NCI-H748 (cell line): ENCODE data around the gene CD200R1L.
A peak's percentile ranks its signal among the peaks of the same experiment; 100 is the strongest.

Experiments
- DNase-seq: peaks from one replicate; lab custom pipeline; 2025; ENCODE audit not compliant: unreplicated experiment; lab: John Stamatoyannopoulos, UW

Gene CD200R1L

DNA sequence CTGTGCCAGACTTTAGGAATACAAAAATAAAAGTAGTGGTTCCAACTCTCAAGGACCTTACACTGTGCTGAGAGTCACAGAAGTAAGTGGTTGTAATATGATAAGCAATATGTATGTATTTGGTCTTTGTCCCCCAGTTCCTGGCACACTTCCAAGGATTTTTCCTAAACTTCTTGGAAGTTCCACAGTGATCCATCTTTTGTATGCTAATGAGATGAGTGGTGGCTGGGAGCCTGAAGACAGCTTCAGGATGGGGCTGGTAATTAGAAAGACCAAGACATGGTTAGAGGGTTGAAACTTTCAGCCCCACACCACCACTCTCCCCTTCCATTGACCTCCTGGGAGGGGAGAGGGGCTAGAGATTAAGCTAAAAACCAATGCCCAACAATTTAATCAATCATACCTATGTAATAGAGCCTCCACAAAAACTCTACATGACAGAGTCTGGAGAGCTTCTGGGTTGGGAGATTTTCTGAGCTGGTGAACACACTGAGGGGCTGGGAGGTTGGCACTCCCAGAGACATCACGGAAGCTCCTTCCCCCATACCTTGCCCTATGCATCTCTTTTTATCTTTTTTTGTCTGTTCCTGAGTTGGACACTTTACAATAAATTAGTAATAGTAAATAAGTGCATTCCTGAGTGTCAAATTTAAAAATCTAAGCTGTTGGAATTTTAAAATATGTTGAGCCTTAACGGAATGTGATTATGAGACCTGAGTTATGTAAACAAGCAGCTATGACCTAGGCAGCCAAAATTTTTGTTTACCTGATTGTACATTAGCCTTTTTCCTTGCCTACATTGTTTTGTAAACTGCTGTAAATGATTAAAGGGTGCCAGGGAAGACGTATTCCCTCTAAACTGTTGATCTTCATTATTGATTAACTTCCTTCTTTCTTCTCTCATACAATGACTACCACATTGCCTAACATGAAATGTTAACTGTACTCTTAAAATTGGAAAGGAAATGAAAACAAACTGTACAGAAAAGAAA, 24.3 kb downstream of the CD200R1L start:
- no peak for DNase-seq

DNA sequence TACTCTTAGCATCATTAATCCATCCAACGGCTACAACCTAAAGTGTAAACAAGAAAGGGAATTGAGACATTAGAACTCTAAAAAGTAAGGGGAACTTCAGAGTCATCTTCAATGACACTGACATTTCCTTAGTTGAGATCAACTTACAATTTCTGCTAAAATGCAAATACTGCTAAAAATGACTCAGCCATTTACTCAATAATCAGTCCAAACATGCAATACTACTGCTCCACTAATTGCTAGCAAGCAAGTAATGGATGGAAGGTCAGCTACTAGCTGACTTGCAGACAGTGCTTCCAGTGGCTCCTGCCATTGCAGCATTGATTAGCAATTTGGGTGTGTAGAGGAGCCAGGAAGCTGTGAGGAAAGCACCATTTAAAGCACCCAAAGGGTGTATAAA, 28.4 kb downstream of the CD200R1L start:
- no peak for DNase-seq

DNA sequence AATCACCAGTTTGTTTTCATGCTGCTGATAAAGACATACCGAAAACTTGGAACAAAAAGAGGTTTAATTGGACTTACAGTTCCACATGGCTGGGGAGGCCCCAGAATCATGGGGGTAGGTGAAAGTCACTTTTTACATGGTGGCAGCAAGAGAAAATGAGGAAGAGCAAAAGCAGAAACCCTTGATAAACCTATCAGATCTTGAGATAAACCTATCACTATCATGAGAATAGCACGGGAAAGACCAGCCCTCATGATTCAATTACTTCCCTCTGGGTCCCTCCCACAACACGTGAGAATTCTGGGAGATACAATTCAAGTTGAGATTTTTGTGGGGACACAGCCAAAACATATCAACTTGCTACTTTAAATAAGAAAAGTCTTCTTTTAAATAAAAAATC, 28.9 kb downstream of the CD200R1L start:
- DNase-seq, result no peak

DNA sequence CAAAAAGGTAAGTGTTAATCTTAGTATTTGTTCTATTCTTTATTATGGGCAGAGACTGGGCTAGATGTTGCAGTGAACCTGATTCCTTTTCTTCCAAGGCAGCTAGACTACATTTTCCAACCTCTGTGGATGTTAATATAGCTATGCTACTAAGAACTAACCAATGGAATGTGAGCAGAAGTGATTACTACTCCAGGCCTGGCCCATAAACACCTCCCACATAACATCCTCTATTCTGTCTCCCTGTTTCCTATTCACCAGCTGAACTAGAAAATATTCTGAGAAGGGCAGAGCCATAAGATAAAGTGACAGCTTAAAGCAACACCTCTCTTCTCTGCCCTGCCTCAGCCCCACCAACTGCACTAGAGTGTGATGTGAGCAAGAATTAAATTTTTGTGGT, 29.4 kb downstream of the CD200R1L start:
- DNase-seq, result no peak

DNA sequence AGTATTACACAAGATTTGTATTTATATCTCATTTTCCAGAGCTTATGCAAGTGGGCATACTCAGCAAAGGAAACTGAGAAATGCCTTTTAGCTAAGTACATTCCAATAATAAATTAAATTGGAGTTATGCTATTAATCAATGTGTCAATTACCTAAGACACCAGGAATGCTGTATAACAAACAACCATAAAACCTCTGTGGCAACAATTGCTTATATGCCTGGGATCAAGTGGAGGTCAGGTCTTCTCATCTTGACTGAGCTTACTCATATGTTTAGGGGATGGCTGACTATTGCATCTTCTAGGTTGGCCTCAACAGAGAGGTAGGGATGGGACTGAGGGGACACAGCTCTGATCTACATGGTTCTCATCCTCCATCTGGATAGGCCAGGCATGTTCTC, 30.7 kb downstream of the CD200R1L start:
- no peak for DNase-seq

DNA sequence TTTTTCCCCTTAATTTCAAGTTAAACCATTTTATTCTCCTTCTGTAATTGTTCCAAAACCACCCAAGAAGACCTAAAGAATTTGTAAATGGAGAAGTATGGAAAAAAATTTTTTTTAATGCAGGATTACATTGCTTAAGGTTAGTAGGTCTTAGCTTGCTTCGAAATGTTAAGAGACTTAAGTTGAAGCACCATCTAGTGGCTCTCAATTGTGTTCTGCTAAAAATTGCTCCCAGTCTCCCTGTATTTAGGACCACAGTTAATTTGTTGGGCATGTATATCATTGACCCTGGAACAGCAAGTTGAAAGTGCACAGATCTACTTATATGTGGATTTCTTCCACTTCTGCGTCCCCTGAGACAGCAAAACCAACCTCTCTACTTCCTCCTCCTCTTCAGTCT, 32.4 kb downstream of the CD200R1L start:
- no peak for DNase-seq

DNA sequence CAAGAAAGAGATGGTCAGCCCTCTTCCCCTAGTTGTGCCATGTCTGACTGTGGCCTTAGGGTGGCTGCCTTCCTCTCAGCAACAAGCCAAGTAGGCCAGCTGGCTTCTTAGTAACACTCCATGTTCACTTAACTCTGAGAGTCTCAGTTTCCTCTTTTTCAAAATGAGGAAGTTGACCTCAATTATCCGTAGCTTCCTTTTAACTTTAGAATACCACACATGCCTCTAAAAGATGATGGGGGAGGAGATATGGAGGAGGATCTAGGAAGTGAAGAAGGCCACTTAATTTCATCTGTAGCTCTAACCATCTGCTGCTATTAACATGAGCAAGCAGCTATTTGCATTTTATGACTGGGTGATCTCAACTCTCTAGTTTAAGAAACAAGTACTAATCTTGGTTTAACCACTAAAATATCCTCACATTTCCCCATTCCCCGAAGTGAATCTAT, 32.9 kb downstream of the CD200R1L start:
- DNase-seq, result no peak

DNA sequence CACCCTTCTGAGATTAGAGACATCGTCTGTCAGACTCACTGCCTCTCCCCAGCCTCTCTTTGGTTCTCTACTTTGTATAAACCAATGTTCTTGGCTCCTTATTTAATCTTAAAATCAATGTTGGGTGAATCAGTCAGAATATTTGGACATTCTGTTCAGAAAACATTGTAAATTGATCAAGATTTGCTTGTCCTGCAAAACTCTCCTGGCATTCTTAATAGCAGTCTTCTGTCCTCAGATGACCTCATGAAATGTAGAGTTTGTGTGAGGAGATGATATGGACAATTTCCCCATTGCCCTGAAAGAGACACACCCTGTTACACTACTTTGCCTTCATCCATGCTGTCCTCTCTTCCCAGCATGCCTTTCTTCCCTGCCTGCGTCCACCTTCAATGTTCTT, 33.6 kb downstream of the CD200R1L start:
- no peak for DNase-seq

DNA sequence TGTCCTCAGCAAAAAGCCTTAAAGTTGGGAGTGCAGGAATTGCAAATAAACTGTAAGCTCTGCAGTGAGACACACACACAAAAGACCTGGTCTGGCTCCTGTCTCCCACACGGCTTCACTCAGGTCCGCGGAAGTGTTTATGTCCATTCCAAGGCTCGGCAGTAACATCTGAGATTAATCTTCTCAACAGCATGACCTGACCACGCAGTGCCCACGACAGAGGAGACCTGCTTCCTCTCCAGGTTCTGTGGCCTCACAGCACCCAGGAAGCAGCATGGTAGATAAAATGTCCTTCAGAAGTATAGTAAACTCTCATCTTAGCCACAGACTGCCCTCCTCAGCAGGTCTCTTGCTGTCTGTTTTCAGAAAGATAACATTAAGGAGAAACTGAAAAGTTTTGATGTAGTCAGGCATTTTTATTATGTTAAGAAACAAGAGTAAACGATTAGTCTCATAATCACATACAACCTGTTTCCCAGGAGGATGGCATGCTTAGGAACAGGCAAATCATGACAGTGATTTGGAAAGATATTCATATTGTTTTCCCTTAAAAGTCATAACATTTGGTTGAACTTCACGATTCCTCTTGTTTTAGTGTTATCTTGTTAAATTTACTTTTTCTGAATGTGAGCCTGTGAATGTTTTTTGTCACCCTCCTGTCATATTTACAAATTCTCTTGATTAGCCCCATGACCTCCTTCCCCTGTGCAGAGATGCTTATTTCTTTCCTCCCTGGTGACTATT, 34.6 kb downstream of the CD200R1L start:
- no peak for DNase-seq

DNA sequence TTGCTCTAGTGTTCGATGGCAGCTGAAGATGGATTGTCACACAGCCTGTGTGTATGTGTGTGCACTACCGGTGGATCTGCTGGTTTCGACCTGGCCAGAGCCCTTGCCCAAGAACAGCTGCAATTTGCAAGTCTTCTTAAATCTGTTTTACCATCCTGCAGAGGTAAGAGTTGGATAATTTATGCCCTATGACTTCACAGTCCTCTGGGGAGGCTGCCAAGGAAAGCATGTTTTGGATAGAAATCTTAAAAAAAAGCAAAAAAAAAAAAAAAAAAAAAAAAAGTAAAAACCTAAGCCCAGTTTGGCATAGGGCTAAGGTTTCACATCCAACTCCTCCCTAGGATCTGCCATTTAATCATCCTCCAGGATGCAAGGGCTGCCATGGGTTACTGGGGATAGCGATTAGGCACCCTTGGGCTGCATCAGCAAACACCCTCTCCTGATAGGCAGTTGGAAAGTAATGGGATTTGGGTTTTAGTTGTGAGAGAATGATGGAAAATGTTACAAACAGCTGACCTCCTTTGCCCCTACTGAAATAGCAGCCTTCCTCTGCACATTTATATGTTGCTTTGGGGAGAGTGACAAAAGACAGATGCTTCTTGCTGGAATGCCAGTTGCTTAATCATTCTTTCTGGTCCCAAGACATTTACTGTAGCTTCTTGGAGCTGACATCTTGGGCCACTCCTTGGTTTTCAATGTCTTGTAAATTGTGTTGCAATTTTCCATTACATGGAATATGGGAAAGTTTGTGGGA, 35.4 kb downstream of the CD200R1L start:
- no peak for DNase-seq

DNA sequence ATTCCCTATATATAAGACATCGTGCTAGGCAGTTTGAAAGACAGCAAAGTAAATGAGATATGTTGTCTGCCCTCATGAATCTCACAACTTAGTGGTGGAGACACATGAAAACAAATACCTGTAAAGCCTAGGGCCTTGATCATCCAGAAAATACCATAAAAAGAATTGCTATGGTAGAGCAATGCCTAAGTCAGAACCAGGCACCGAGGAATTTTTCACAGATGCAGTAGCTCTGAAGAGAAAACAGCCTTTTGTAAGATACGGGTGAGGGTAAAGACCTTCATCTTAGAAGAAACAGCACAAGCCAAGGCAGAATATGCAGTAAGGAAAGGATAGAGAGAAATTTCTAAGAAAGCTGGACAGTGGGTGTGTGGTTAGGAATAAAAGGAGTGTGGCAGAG, 36.1 kb downstream of the CD200R1L start:
- DNase-seq, result no peak

DNA sequence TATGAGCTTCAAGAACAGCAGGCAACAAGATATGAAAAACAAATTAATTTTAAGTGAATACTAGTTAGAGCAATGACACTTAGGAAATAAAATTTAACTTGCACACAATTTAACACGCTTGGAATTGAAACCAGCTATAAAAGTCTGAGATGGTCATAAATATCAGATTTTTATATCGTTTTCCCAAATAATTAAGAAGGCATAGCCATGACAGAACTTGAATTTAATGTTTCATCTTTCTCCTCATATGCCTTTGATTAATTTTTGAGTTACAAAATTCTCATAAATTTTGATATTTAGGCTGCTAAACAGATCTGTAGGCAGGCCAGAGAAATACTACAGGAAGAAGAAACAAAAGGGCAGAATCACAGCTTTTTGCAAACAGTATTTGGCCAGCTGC, 38.5 kb downstream of the CD200R1L start:
- peak; percentile 2 for DNase-seq

DNA sequence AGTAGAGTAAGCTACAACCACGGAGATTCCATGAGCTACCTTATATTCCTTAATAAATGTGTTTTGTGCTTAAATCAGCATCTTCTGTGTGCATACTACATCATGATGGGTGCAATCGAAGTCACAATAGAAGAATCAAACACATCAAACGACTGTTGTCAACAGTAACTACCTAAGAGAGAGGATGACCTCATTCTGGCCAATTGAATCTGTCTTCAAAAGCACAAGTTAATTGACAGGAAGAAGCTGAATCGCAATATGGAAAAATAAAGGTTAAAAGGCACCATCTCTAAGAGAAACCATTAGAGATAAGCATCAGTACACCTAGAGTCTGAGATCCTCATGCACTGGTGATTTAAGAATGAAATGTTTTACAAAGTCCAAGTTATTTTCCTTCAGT, 39.0 kb downstream of the CD200R1L start:
- peak; percentile 56 for DNase-seq

DNA sequence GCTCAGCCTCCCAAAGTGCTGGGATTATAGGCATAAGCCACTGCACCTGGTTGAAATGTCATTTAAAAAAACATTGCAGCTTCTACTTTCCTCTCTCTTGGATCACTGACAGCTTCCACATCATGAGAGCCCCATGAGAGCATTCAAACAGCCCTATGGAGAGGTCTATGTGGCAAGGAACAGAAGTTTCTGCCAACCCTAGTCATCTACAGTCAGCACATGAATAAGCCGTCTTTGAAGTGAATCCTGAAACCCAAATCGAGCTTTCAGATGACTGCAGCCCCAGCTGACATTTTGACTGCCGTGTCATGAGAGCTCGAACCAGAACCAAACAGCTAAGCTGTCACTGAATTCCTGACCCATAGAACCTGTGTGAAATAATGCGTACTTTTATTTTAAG, 39.8 kb downstream of the CD200R1L start:
- no peak for DNase-seq

DNA sequence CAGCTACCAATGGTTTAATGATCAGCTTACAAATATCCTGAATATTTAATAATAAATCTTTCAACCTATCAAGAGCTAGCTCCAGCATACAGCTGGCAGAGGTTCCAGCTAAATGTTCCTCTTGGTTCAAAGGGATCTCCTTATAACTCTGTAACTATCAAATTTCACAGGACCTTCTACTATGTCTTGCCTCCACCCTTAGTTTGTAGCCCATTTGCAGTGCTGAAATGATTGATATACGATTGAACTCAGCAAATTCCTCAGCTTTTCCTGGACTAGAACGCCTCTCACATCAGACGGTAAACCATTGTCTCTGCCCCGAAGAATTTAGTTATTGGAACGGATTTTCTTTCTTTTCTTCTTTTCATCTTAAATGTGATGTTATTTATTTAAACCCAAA, 41.5 kb downstream of the CD200R1L start:
- no peak for DNase-seq

DNA sequence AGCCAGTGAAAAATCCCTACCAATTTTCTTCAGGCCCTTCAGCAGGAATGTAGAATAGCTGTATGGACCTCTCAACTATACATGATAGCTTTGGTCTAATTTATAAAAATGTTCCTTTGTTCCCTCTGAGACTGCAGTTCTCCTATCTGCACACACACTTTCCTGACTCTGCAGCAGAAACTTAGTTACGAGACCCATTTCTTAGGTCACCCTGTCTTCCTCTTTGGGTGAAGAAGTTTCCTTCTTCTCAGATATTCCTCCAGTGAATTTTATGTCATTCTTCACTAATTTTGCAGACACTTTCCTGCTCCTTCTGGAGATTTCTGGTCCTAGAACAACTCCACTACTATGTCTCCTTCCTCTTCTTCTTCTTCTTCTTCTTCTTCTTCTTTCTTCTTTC, 42.6 kb downstream of the CD200R1L start:
- DNase-seq, result no peak

DNA sequence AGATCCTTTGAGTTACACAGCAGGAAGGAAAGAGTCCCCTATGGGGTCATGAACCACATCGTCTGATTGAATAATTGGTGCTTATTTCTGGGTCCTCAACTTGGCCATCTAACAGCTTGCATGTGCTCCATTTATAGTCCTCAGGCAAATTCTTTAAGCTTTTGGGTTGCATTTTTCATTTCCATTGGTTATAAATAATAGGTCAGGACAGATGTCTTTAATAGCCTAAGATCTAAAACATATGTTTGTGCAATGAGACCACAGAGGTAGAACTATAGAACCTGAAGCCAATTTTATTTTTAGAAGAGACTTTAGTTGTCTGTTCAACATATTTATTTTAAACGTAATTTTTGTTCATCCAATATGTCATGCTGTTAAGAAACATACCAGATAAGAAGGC, 43.2 kb downstream of the CD200R1L start:
- no peak for DNase-seq

DNA sequence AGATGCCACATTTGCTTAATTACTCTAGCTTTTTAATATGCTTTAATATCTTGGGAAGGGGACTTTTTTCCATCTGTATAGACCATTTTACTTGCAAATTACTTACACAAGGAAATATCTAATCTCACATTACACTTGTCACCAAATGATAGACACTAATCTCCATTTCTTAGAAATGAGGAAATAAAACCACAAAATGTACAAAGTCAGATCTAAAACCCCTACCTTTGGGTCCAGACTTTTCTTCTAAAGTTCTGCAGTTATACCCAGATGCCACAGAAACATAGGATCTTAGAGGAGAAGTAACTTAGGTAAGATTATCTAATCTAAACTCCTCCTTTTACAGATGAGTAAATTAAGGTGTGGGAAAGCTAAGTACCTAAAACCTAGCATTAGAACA, 44.3 kb downstream of the CD200R1L start:
- DNase-seq, result no peak

DNA sequence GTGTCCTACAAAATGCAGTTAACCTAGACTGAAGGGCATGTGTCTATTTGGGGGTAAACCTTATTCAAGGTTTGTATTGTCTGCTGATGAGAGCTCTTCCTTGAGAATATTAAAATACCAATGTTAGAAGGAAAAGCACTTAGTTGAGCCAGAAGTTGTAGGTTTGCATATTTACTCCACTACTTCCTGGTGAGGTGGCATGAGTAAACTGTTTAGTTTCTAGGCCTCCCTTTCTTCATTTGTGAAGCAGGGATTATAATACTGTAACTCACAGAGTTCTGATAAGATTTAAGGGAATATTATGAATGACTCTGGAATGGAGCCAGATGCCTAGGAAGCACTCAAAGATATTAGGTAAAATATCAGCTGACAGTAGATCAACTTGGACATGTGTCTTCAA, 46.7 kb downstream of the CD200R1L start:
- DNase-seq, result no peak

DNA sequence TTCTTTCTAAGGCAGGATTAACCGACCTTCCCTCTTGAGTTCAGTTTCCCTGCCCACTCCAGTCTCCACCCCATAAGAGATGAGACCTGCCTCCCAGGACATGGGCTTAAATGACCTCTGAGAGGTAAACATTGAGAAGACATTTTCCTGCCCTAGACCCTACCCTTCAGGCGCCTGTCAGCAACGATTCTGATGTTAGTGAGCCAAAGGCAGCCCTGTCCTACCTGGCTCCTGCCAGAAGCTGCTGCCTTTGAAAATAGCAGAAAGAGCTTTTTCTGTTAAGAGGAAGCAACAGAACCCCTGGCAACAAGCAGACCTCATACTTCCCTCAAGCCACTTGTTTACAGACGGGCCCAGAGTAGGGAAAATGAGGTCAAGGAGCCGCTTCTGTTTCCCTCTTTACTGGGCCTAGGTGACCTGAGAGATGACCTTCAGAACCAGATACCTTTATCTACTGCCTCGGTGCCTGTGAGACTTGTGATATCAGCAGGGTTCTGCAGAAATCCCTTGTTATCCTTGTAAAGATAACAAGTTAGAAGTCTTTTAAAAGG, 52.0 kb downstream of the CD200R1L start:
- no peak for DNase-seq
